Neural cell (in vitro differentiated cells): ENCODE measurements around the gene IMMP2L. TPM values are rescaled to one million over a fixed set of nuclear protein-coding genes. Genes with fewer than 3 reads are reported as not detected.

ENCODE experiments used
- H2AFZ ChIP-seq: fragments of 200-600, 300-800 bp; sonication (generic), shearing (Covaris generic); 2 replicates; pipeline ENCODE4 v1.6.0; 2014; ENCODE audit warnings: low read depth, mild to moderate bottlenecking, antibody characterized with exemption, low read length, moderate library complexity
- H3F3A ChIP-seq: fragments of 200-600 bp; shearing (Covaris generic); 2 replicates; pipeline ENCODE4 v1.6.1; 2016; ENCODE audit warnings: mild to moderate bottlenecking, moderate library complexity, mixed read lengths, antibody characterized with exemption, low read length; ENCODE audit not compliant: insufficient read depth, poor library complexity, severe bottlenecking
- H3K27ac ChIP-seq: fragments of 200-600, 300-800 bp; sonication (generic), shearing (Covaris generic); 2 replicates; pipeline ENCODE4 v1.5.1; 2014; ENCODE audit warnings: mild to moderate bottlenecking, low read length, moderate library complexity
- H3K27me3 ChIP-seq: fragments of 300-800, 200-600 bp; sonication (generic), shearing (Covaris generic); 2 replicates; pipeline ENCODE4 v1.6.0; 2014; ENCODE audit warnings: mild to moderate bottlenecking, low read depth, low read length, moderate library complexity; ENCODE audit not compliant: insufficient read depth
- H3K36me3 ChIP-seq: fragments of 300-800, 200-600 bp; sonication (generic), shearing (Covaris generic); 2 replicates; pipeline ENCODE4 v1.5.1; 2014; ENCODE audit warnings: mild to moderate bottlenecking, antibody characterized with exemption, low read length, moderate library complexity; ENCODE audit not compliant: insufficient read depth
- H3K4me2 ChIP-seq: fragments of 300-800, 200-600 bp; sonication (generic), shearing (Covaris generic); 2 replicates; pipeline ENCODE4 v1.6.0; 2014; ENCODE audit warnings: mild to moderate bottlenecking, low read length
- H3K4me3 ChIP-seq: fragments of 300-800, 200-600 bp; sonication (generic), shearing (Covaris generic); 2 replicates; pipeline ENCODE4 v1.5.1; 2014; ENCODE audit warnings: mild to moderate bottlenecking, low read length, moderate library complexity
- H3K79me2 ChIP-seq: fragments of 200-600 bp; shearing (Covaris generic); replicated peaks from 2 replicates; pipeline ENCODE4 v1.6.0; 2014; ENCODE audit warnings: mild to moderate bottlenecking, low read length, moderate library complexity; ENCODE audit not compliant: insufficient read depth
- H3K9ac ChIP-seq: fragments of 300-800, 200-600 bp; sonication (generic), shearing (Covaris generic); 2 replicates; pipeline ENCODE4 v1.6.1; 2016; ENCODE audit warnings: mild to moderate bottlenecking, low read length, mixed read lengths
- H3K9me2 ChIP-seq: fragments of 200-600 bp; shearing (Covaris generic); 2 replicates; pipeline ENCODE4 v1.6.1; 2016; ENCODE audit warnings: mild to moderate bottlenecking, low read length, mixed read lengths; ENCODE audit not compliant: insufficient read depth
- H3K9me3 ChIP-seq: fragments of 200-600, 300-800 bp; sonication (generic), shearing (Covaris generic); 2 replicates; pipeline ENCODE4 v1.6.1; 2016; ENCODE audit warnings: mild to moderate bottlenecking, mixed run types, low read length, moderate library complexity, mixed read lengths
- H4K20me1 ChIP-seq: fragments of 200-600 bp; shearing (Covaris generic); 2 replicates; pipeline ENCODE4 v1.6.1; 2016; ENCODE audit warnings: mild to moderate bottlenecking, mixed run types; ENCODE audit not compliant: insufficient read depth
- EP300 ChIP-seq: fragments of 450-650 bp; conservative IDR thresholded peaks from 2 replicates; pipeline ENCODE4 v1.6.1; 2014; ENCODE audit warnings: antibody characterized with exemption, mild to moderate bottlenecking, moderate library complexity; ENCODE audit not compliant: poor library complexity, severe bottlenecking
- EZH2 ChIP-seq: fragments of 200-600, 300-800 bp; shearing (Covaris generic), sonication (generic); IDR thresholded peaks from 2 replicates; pipeline ENCODE4 v1.6.1; 2014; ENCODE audit warnings: antibody characterized with exemption, low read length, borderline replicate concordance, mild to moderate bottlenecking; ENCODE audit not compliant: insufficient read depth, poor library complexity, severe bottlenecking
- MXI1 ChIP-seq: fragments of 450-650 bp; conservative IDR thresholded peaks from 2 replicates; pipeline ENCODE4 v1.6.1; 2014; ENCODE audit warnings: antibody characterized with exemption, mild to moderate bottlenecking; ENCODE audit not compliant: poor library complexity, severe bottlenecking
- POLR2AphosphoS5 ChIP-seq: IDR thresholded peaks from 2 replicates; pipeline ENCODE4 v1.6.1; 2012
- RAD21 ChIP-seq: fragments of 450-650 bp; conservative IDR thresholded peaks from 2 replicates; pipeline ENCODE4 v1.6.1; 2014; ENCODE audit warnings: antibody characterized with exemption, mild to moderate bottlenecking, moderate library complexity
- SMC3 ChIP-seq: fragments of 450-650 bp; conservative IDR thresholded peaks from 2 replicates; pipeline ENCODE4 v1.6.1; 2014; ENCODE audit warnings: antibody characterized with exemption, mild to moderate bottlenecking, moderate library complexity; ENCODE audit not compliant: poor library complexity
- TAF1 ChIP-seq: IDR thresholded peaks from 2 replicates; pipeline ENCODE4 v1.6.1; 2012; ENCODE audit warnings: low read depth
- polyA plus RNA-seq: library from polyadenylated mRNA; depleted of rRNA; stranded (reverse); fragments of >200 nt; gene quantifications from 2 replicates; pipeline ENCODE4 v1.2.3, GENCODE V29; 2014
- TF ChIP-seq, protein P1 (sequence below): fragments of 450-650 bp; IDR thresholded peaks from 2 replicates; pipeline ENCODE4 v1.5.1; 2014; ENCODE audit warnings: antibody characterized with exemption, mild to moderate bottlenecking, moderate library complexity; ENCODE audit not compliant: poor library complexity, severe bottlenecking
- TF ChIP-seq, protein P2 (sequence below): IDR thresholded peaks from 2 replicates; pipeline ENCODE4 v1.6.1; 2012; ENCODE audit warnings: borderline replicate concordance

IMMP2L gene
- polyA plus RNA-seq, 1 donor from 2014 or later: 9.7 TPM

DNA sequence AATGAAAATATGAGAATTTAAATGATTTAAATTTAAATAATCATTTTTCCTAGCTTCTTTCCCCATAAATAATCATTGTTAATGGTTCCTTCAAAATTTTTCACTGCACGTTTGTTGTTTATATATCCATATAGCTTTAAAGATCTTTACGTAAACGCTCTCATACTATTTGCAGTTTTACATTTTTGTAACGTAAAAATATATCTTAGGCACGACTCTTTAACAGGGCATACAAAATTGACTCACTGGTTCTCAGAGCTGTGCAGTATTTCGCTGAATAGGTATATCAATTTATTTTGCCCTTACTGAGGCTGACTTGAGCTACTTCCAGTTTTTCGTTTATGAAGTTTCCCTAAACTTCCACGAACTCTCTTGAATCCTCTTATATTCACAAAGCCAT lies 365.6 kb downstream of the IMMP2L start:
- H3K4me2 ChIP-seq: no peak overlapping the region
- no peaks in the 10 kb centered on the region for H3K9me3 ChIP-seq
- H3K4me3 ChIP-seq: no peak overlapping the region

DNA sequence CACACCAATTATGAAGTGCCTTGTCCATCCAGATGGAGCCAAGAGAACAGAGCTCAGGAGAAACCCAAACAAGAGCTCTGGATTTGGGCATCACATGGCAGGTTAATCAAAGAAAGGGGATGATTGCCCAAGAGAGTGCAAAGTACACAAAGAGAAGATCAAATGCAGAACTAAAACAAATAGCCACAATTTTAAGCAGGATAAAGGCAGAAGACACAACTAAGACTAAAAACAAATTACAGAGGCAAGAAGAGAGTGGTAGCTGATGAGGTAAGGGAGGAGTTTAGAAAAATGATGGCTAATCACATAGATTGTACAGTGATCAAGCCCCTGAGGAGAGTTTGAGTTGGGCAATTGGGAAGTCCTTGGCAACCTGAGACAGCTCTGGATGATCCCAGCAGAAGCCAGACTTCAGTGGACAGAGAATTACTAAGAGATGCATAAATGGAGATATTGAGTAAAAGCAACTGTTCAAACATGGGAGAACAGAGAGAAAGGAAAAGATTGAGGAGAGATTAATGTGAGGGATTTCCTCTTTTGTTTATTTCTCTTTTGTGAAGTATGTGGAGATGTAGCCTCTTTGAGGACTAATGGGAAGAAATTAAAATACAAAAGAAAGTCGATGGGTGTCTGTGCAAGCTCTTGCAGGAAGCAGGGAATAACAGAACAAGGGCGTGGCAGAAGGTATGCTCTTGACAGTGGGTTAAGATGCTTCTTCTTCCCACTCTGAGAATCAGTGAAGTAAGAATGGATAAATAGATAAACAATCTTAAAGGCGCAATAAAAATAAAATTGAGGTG lies 369.5 kb downstream of the IMMP2L start:
- no peak overlapping the region for H3K4me2 ChIP-seq
- no peaks in the 10 kb centered on the region for H3K27me3 ChIP-seq
- no peak overlapping the region for H3K9ac ChIP-seq
- TF ChIP-seq POLR2AphosphoS5 (no peak), TAF1 (no peak), SMC3 (no peak), RAD21 (no peak), EP300 (no peak), EZH2 (no peak), MXI1 (no peak)
- TF ChIP-seq, protein P1, sequence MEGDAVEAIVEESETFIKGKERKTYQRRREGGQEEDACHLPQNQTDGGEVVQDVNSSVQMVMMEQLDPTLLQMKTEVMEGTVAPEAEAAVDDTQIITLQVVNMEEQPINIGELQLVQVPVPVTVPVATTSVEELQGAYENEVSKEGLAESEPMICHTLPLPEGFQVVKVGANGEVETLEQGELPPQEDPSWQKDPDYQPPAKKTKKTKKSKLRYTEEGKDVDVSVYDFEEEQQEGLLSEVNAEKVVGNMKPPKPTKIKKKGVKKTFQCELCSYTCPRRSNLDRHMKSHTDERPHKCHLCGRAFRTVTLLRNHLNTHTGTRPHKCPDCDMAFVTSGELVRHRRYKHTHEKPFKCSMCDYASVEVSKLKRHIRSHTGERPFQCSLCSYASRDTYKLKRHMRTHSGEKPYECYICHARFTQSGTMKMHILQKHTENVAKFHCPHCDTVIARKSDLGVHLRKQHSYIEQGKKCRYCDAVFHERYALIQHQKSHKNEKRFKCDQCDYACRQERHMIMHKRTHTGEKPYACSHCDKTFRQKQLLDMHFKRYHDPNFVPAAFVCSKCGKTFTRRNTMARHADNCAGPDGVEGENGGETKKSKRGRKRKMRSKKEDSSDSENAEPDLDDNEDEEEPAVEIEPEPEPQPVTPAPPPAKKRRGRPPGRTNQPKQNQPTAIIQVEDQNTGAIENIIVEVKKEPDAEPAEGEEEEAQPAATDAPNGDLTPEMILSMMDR: no peak
- TF ChIP-seq, protein P2, sequence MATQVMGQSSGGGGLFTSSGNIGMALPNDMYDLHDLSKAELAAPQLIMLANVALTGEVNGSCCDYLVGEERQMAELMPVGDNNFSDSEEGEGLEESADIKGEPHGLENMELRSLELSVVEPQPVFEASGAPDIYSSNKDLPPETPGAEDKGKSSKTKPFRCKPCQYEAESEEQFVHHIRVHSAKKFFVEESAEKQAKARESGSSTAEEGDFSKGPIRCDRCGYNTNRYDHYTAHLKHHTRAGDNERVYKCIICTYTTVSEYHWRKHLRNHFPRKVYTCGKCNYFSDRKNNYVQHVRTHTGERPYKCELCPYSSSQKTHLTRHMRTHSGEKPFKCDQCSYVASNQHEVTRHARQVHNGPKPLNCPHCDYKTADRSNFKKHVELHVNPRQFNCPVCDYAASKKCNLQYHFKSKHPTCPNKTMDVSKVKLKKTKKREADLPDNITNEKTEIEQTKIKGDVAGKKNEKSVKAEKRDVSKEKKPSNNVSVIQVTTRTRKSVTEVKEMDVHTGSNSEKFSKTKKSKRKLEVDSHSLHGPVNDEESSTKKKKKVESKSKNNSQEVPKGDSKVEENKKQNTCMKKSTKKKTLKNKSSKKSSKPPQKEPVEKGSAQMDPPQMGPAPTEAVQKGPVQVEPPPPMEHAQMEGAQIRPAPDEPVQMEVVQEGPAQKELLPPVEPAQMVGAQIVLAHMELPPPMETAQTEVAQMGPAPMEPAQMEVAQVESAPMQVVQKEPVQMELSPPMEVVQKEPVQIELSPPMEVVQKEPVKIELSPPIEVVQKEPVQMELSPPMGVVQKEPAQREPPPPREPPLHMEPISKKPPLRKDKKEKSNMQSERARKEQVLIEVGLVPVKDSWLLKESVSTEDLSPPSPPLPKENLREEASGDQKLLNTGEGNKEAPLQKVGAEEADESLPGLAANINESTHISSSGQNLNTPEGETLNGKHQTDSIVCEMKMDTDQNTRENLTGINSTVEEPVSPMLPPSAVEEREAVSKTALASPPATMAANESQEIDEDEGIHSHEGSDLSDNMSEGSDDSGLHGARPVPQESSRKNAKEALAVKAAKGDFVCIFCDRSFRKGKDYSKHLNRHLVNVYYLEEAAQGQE: no peak
- H3K79me2 ChIP-seq: no peaks in the 10 kb centered on the region
- no peaks in the 10 kb centered on the region for H4K20me1 ChIP-seq
- H3K4me3 ChIP-seq: no peak overlapping the region
- no peaks in the 10 kb centered on the region for H3K36me3 ChIP-seq
- H2AFZ ChIP-seq: no peak overlapping the region
- no peaks in the 10 kb centered on the region for H3K9me3 ChIP-seq
- H3K9me2 ChIP-seq: no peaks in the 10 kb centered on the region
- no peaks in the 10 kb centered on the region for H3F3A ChIP-seq
- H3K27ac ChIP-seq: no peak overlapping the region

More for the DNA sequence above, 365.6 kb downstream of the IMMP2L start:
- no peak overlapping the region for H2AFZ ChIP-seq
- no peak overlapping the region for H3K27ac ChIP-seq
- H3K79me2 ChIP-seq: no peaks in the 10 kb centered on the region
- no peak for TF ChIP-seq SMC3
- TF ChIP-seq MXI1: no peak
- no peak for TF ChIP-seq RAD21
- no peak for TF ChIP-seq TAF1
- TF ChIP-seq POLR2AphosphoS5: no peak
- no peak for TF ChIP-seq EZH2
- TF ChIP-seq, protein P1: no peak
- TF ChIP-seq, protein P2: no peak
- TF ChIP-seq EP300: no peak
- H3K9ac ChIP-seq: no peak overlapping the region
- H3K36me3 ChIP-seq: no peaks in the 10 kb centered on the region
- no peaks in the 10 kb centered on the region for H3K27me3 ChIP-seq
- no peaks in the 10 kb centered on the region for H3F3A ChIP-seq
- no peaks in the 10 kb centered on the region for H4K20me1 ChIP-seq
- no peaks in the 10 kb centered on the region for H3K9me2 ChIP-seq
